ENCODE results near the gene MCEE. TPM values are rescaled to one million over a fixed set of nuclear protein-coding genes. Genes with fewer than 3 reads are reported as not detected.

The MCEE gene
- total and polyA plus RNA-seq, 2 donors (not counting 3 experiments of a cell fraction or from before 2014, with no cell fraction given), result 4.0 to 9.9 TPM

DNA sequence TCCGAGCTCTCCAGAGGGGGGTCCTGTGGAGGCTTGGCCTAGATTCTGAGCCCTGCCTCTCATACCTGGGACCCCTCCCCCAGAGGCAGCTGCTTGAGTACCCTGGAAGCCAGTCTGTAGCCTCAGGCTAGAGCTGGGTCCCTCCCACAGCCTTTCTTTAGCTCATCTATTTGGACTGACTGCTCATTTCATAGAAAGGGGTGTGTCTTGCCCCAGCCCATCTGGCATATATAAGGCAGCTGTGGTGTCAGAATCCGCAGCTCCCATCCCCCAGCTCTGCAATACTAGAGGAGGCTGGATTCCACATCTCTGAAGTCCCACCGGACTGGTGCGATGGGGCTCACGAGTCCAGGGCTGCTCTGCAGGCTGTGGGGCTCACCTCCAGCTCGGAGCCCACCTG is 26.5 kb upstream of the MCEE start:
- ChIA-PET POLR2A (no interaction called here), CTCF (interaction anchor here (0.7 to 1.8 kb wide), 8 partner anchors 11 to 175 kb away, joined by 3 to 11 read pairs (median 4); partner anchors contain the start of gene ZNF638)
- no peak overlapping the region for H3K4me3 ChIP-seq (replicated peaks in 1 of 3; ENCODE audit: insufficient read depth in 1 of 3, low read depth in 1 of 3, low read length in 3 of 3)
- H3K9me1 ChIP-seq (replicated peaks; ENCODE audit: control insufficient read depth, extremely low read depth, insufficient read depth, low read length), result no peaks in the 10 kb centered on the region
- DNase-seq (ENCODE audit: low read depth, low spot score), result no peak
- no peaks in the 10 kb centered on the region for H3K9me3 ChIP-seq (replicated peaks; ENCODE audit: control insufficient read depth, insufficient read depth, low read length)
- H3K9ac ChIP-seq (replicated peaks; ENCODE audit: extremely low read depth, insufficient read depth, low read length), result no peak overlapping the region
- no peak overlapping the region for H2AFZ ChIP-seq (ENCODE audit: low read depth, low read length)
- no peak overlapping the region for H3K27ac ChIP-seq (ENCODE audit: insufficient read depth, low read depth, low read length)
- H3K79me2 ChIP-seq (ENCODE audit: control insufficient read depth, insufficient read depth, low read length), result no peaks in the 10 kb centered on the region
- BruUV-seq (replicated peaks), result no TSS peak
- H3K4me1 ChIP-seq (ENCODE audit: control insufficient read depth, extremely low read depth, insufficient read depth, low read length), result no peaks in the 10 kb centered on the region
- H4K20me1 ChIP-seq (replicated peaks; ENCODE audit: control insufficient read depth, extremely low read depth, insufficient read depth, low read length), result no peaks in the 10 kb centered on the region
- H3K36me3 ChIP-seq (ENCODE audit: control insufficient read depth in 2 of 2, extremely low read depth in 1 of 2, insufficient read depth in 2 of 2, low read length in 2 of 2), result no peaks in the 10 kb centered on the region
- dilution Hi-C loops (cut with MboI; ENCODE audit: extremely low pct_ligation_motif_present, low sequenced_read_pairs) (no loop called here), intact Hi-C loops (cut with micrococcal nuclease) (loop anchor here (2.0 to 5.0 kb wide), 2 partner anchors 120 to 176 kb away; partner anchors contain the start of gene ZNF638)
- FAIRE-seq, result no peak
- TF ChIP-seq POLR2A (IDR thresholded peaks at IDR 0.05; ENCODE audit: low read depth, low read length) (no peak), EZH2 (IDR thresholded peaks at IDR 0.05; ENCODE audit: borderline replicate concordance, low read depth, low read length, severe bottlenecking) (no peak), MAX (IDR thresholded peaks at IDR 0.05; ENCODE audit: insufficient read depth, insufficient read length) (no peak), FOS (IDR thresholded peaks at IDR 0.05; ENCODE audit: borderline replicate concordance, insufficient read depth, low read length) (no peak), GATA2 (IDR thresholded peaks at IDR 0.05; ENCODE audit: insufficient read depth, insufficient read length, low read depth, low read length) (no peak), JUN (IDR thresholded peaks at IDR 0.05; ENCODE audit: borderline replicate concordance, insufficient read depth, insufficient read length, low read depth) (no peak), POLR2AphosphoS5 (IDR thresholded peaks at IDR 0.05; ENCODE audit: insufficient read depth, low read depth, low read length) (no peak), MYC (IDR thresholded peaks at IDR 0.05; ENCODE audit: low read depth, low read length) (no peak)
- TF ChIP-seq, protein P1, sequence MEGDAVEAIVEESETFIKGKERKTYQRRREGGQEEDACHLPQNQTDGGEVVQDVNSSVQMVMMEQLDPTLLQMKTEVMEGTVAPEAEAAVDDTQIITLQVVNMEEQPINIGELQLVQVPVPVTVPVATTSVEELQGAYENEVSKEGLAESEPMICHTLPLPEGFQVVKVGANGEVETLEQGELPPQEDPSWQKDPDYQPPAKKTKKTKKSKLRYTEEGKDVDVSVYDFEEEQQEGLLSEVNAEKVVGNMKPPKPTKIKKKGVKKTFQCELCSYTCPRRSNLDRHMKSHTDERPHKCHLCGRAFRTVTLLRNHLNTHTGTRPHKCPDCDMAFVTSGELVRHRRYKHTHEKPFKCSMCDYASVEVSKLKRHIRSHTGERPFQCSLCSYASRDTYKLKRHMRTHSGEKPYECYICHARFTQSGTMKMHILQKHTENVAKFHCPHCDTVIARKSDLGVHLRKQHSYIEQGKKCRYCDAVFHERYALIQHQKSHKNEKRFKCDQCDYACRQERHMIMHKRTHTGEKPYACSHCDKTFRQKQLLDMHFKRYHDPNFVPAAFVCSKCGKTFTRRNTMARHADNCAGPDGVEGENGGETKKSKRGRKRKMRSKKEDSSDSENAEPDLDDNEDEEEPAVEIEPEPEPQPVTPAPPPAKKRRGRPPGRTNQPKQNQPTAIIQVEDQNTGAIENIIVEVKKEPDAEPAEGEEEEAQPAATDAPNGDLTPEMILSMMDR (IDR thresholded peaks at IDR 0.05; ENCODE audit: extremely low read depth in 1 of 2, insufficient read depth in 1 of 2, low read depth in 1 of 2, low read length in 2 of 2), result no peak
- H3K27me3 ChIP-seq (ENCODE audit: control insufficient read depth in 2 of 2, insufficient read depth in 2 of 2, low read length in 2 of 2), result peaks cover 0 to 7% of the 10 kb centered on the region in 2 experiments
- no peak overlapping the region for H3K4me2 ChIP-seq (ENCODE audit: insufficient read depth, low read length)
